Left renal pelvis (tissue), 4 donors: ENCODE measurements around the gene CEL. TPM values are rescaled to one million over a fixed set of nuclear protein-coding genes. Genes with fewer than 3 reads are reported as not detected.

Experiments
- DNase-seq, 4 donors: peaks; one replicate each; pipeline ENCODE4 v3.0.0-alpha.2; 2013; ENCODE audit warnings: low read depth in 4 of 4, low spot score in 3 of 4
- polyA plus RNA-seq, 4 donors: library from polyadenylated mRNA; unstranded; fragments of 120-200 nt; gene quantifications; one replicate each; pipeline ENCODE4 v1.2.1, GENCODE V29; 2013; ENCODE audit not compliant: insufficient read length in 4 of 4

Gene CEL
- polyA plus RNA-seq, 4 donors, result 2.0 to 5.6 (median 4.8) TPM

GRCh38 chr9:133101356-133102189, 39.8 kb downstream of the CEL start:
- DNase-seq, result no peak

- DNase-seq, result no peak
Measured at GRCh38 chr9:133102190-133103021, 40.6 kb downstream of the CEL start.

GRCh38 chr9:133103183-133103986, 41.6 kb downstream of the CEL start:
- DNase-seq, result no peak

- DNase-seq, result no peak
Measured at GRCh38 chr9:133103987-133104505, 42.3 kb downstream of the CEL start.

- no peak for DNase-seq
Measured at GRCh38 chr9:133104718-133105460, 43.1 kb downstream of the CEL start.

DNA sequence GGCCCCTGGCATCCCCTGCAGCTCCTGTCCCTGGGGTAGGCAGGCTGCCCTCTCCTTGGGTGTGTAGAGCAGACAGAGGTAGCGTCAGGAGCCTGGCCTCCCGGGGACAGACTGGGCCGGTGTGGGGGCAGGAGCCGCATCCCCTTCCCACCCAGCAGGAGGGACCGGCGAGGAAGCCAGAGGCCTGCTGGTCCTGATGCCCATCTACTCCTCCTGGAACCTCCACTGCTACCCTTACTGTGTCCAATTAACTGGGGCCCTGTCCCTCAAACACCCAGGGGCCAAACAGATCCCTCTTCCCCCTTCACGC, 43.6 kb downstream of the CEL start:
- no peak for DNase-seq

DNA sequence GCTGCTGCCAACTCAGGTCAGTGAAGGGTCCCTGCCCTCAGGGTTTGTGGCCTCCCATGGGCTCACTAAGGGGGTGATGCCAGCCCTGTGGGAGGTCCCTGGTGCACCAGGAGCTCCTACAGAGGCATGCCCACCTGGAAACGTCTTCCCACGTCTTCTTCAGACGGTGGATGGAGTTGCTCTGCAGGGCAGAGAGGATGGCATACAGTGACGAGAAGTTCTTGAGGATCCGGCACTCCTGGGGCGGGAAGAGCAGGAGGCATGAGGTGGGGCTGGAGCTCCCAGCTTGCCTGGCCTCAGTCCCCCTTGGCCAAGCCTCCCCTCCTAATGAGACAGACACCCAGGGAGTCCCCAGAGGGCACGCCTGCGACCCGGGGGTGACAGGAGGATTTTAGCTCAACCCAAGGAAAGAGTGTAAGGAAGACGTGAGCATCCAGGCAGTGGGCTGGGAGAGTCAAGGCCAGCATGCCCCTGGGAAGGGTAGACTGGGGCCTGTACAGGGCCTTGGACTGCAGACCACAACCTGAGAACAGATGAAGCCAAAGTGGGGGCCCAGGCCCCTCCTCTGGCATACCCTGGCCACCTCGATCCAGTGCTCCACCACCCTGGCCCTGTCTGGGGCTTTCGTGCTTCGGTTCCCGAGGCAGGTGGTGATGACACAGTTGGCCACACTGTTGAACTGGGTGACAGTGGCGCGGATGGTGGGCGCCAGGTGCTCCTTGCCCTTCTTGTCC, 44.9 kb downstream of the CEL start:
- DNase-seq, result no peak

DNA sequence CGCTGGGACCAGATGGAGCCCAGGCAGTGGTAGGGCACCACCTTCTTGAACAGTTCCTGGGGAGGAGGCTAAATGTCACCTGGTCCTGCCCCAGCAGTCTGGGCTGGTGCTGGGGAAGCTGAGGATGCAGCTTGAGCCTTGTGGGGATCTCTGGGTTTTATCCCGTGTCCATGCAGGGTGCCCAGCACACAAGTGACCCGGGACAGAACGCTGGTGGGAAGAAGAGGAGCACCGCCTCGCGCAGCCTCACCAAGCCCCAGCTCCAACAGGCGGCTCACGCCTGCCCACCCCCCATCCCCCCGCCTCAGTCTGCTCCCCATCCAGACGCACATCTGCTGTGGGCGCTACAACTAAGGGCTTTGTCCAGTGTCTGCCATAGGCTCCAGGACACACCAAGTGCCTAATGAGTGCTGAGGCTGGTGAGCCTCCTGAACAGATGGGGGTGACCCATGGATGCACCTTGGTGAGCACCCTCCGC, 45.5 kb downstream of the CEL start:
- no peak for DNase-seq

- DNase-seq, result no peak
Measured at GRCh38 chr9:133107961-133108793, 46.4 kb downstream of the CEL start.

GRCh38 chr9:133108794-133109641, 47.2 kb downstream of the CEL start:
- no peak for DNase-seq

- no peak for DNase-seq
Measured at GRCh38 chr9:133109931-133110650, 48.3 kb downstream of the CEL start.

DNA sequence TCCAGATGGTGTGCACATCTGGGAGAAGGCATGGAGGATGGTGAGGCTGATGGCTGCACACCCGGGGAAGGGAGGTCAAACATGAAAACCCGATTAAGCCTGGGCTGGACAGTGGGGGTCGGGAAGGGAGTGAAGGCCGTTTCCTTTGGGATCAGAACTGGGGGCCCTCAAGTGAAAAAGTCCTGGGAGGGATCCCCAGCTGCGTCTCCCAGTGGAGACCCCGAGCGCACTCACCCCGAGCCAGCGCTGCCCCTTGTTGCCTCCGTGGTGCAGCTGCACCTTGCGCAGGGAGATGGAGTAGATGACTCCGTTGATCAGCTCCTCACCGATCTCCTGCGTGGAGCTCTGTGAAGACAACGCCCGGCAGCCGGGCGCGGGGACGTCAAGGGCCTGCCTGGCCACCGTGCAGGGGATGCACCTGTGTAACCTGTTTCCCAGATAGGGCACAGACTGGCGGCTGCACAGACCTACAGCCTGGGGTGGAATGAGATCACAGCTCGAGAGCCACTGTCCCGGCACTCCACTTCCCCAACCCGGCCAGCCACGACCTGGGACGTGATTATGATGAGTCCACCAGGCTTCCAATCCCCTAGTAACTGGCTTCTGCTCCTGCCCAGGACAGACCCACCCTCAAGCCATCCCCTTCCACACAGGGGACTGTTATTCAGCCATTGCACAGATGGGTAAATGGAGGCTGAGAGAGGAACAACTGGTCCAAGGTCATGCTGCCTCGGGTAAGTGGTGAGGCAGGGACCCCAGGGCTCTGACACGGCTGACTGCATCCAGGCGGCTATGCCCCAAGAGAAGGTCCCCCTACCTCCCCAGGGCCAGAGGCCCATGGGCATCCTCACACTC, 50.3 kb downstream of the CEL start:
- no peak for DNase-seq

DNA sequence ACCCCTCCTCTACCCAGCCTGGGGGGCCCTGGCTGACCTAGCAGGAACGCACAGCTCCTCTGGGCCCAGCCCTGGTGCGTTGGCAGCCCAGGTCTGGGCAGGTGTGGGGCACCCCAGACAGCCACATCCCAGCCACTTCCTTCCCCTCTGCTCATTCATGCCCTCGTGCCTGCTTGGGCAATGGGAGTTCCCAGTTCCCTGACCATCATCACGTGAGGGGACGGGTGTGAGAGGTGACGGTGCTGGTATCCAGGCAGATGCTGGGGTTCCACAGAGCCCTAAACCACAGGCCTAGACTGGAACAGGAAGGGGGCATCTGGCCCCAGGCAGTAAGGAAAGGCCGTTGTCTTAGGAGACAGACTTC, 50.9 kb downstream of the CEL start:
- DNase-seq, result no peak

DNA sequence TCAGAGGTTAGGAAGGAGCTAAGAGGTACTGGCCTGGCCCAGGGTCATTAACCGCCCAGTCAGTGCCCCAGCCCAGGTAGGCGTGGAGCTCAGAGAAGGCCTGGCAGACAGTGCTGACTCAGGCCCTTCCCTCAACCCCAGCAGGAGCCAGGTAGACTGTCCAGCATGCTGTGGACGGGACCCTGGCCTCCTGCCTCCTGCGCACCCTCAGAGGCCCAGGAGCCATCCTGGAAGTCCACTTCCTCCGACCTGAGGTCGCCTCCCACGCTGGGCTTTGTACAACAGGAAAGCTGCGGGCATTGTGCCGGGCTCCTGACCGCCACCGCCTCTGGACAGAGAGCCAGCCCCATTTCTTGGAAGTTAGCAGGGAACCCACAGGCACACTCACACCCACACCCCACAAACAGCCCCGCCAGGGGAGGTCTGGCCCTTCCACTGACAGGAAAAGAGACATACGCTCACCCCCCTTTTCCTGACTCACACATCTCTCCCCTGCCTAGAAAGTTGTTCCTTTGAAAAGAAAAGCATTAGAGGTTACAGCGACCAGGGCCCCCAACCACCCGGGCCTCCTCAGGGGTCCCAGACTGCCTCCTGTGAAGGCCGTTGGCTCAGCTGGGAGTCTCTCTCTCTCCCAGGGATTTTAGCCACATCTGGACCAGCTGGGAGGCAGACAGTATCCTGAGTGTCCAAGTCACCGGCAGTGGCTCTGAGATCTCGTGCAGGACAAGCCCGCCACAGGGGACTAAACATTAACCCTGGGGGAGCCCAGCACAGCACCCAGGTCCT, 51.6 kb downstream of the CEL start:
- no peak for DNase-seq
